T47D (cell line): Measurements from ENCODE around the gene CMIP.
"Not testable (repeated sequence)": the region's sequence is repeated elsewhere in the genome, so short reads cannot be mapped to it uniquely, and the experiment has no call there.

Source experiments
- DNase-seq, 2 experiments: peaks; one replicate each; pipeline versions ENCODE4 v3.0.0 to v3.0.0-alpha.2; 2011 to 2012; ENCODE audit warnings: low read depth in 1 of 2, low spot score in 1 of 2
- JUND ChIP-seq: IDR thresholded peaks from 2 replicates; pipeline ENCODE4 v1.6.1; 2012; ENCODE audit warnings: low read depth
- in situ Hi-C: cut with HindIII; loops from 2 replicates; pipeline ENCODE4 v1.10.0; 2016; ENCODE audit warnings: low sequenced_read_pairs, low pct_unique_long_range_greater_than_20kb

CMIP gene

GRCh38 chr16:81572386-81573144 is 128.0 kb downstream of the CMIP start:
- no peak for DNase-seq
- no peak for TF ChIP-seq JUND
- in situ Hi-C loops: no loop called here

GRCh38 chr16:81573533-81574020 is 129.0 kb downstream of the CMIP start:
- no peak for TF ChIP-seq JUND
- no peak for DNase-seq
- in situ Hi-C loops: no loop called here

GRCh38 chr16:81574168-81574567 is 129.6 kb downstream of the CMIP start:
- no peak for DNase-seq
- no peak for TF ChIP-seq JUND
- in situ Hi-C loops: no loop called here

GRCh38 chr16:81575307-81575706 is 130.7 kb downstream of the CMIP start:
- in situ Hi-C loops: no loop called here
- no peak for TF ChIP-seq JUND
- DNase-seq: no peak

GRCh38 chr16:81575834-81576233 is 131.2 kb downstream of the CMIP start:
- in situ Hi-C loops: no loop called here
- TF ChIP-seq JUND: no peak
- no peak for DNase-seq

GRCh38 chr16:81576696-81577095 is 132.1 kb downstream of the CMIP start:
- DNase-seq: no peak
- in situ Hi-C loops: no loop called here
- TF ChIP-seq JUND: no peak

- in situ Hi-C loops, DNase-seq: not testable (repeated sequence)
Observed at GRCh38 chr16:81577272-81577671, 132.7 kb downstream of the CMIP start.

GRCh38 chr16:81578076-81578475 is 133.5 kb downstream of the CMIP start:
- in situ Hi-C loops: no loop called here
- TF ChIP-seq JUND: no peak

GRCh38 chr16:81578636-81579413 is 134.2 kb downstream of the CMIP start:
- in situ Hi-C loops: no loop called here
- no peak for DNase-seq
- TF ChIP-seq JUND: no peak

More at GRCh38 chr16:81578076-81578475, 133.5 kb downstream of the CMIP start:
- no peak for DNase-seq

- peak; percentile 69 to 93 for DNase-seq
- no peak for TF ChIP-seq JUND
- in situ Hi-C loops: no loop called here
Observed at GRCh38 chr16:81581107-81581506, 136.5 kb downstream of the CMIP start.

GRCh38 chr16:81582655-81583441 is 138.2 kb downstream of the CMIP start:
- DNase-seq: no peak
- TF ChIP-seq JUND: no peak
- in situ Hi-C loops: no loop called here

- no peak for TF ChIP-seq JUND
- in situ Hi-C loops: no loop called here
- DNase-seq: no peak
Observed at GRCh38 chr16:81583893-81584631, 139.5 kb downstream of the CMIP start.
